Hindlimb muscle (tissue), 1 donor: ENCODE data around the gene IFNA17. TPM values are rescaled to one million over a fixed set of nuclear protein-coding genes. Genes with fewer than 3 reads are reported as not detected.
"Not testable (repeated sequence)": the region's sequence is repeated elsewhere in the genome, so short reads cannot be mapped to it uniquely, and the experiment has no call there.

Source experiments
- DNase-seq: peaks from one replicate; pipeline ENCODE4 v3.0.0-alpha.2; 2013
- polyA plus RNA-seq: library from polyadenylated mRNA; unstranded; fragments of 120-200 nt; gene quantifications from one replicate; pipeline ENCODE4 v1.2.1, GENCODE V29; 2013; ENCODE audit not compliant: insufficient read length

Gene IFNA17
- polyA plus RNA-seq, 1 donor, result not detected

DNA sequence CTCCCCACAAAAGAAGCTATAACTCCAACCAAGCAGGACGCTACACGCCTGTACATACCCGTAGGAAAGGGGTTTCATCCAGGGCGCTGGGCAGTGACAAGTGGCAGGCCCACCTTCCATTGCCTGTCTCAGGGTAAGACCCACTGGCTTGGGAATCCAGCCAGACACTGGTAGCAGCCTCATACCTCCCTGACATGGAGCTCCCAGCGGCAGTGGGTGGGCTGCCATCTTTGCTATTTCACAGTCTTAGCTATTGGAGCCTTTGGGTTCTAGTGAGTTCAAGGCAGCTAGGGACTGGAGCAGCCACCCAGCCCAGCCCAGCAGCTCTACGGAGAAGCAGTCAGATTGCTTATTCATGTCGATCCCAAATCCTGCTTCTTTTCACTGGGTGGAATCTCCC is 17.7 kb downstream of the IFNA17 start:
- no peak for DNase-seq

DNA sequence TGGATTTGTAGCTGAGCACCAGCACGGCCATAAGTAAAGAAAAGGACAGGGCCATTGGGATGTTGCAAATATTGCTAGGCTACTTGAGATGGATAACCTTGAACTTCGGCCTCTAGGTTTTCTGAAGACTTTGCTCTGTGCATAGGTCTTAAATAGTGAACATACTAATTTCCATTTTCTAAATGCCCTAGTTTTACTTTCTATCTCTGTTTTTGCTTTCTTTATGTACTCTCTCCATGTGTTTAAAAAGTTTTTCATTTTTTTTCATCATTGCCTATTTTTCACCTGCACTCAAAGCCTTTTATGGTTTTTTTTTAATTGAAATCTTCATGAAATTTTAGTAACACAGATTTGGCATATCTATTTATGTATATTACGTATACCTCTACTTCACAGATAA is 21.0 kb downstream of the IFNA17 start, which contains the start of gene IFNA10:
IFNA10 (minus strand) TSS at position 101 of the 400 bp plus-strand sequence; CDS start at position 55, 46 bp downstream.
- not testable (repeated sequence) for DNase-seq

DNA sequence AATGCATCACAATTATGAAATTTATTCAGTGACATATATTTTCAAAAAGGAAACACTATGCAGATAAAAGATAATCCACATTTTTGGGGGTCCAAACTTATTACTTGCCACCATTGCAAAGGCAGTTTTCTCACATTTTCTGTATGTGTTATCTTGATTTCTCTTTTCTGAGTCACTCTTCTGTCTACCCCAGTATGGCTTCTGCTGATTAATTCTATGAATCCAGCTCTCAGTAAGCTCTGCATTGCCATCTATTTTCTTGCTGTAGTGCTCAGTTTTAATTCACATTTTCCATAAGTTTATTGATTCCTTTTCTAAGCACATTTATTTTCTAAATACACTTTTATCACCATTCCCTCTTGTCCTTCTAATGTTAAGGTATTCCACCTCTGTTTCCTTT is 22.8 kb downstream of the IFNA17 start:
- DNase-seq, result no peak

DNA sequence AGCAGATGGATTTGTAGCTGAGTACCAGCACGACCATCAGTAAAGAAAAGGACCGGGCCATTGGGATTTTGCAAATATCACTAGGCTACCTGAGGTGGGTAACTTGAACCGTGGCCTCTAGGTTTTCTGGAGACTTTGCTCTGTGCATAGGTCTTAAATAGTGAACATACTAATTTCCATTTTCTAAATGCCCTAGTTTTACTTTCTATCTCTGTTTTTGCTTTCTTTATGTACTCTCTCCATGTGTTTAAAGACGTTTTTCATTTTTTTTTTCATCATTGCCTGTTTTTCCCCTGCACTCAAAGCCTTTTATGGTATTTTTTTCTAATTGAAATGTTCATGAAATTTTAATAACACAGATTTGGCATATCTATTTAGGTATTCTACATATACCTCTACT is 25.9 kb downstream of the IFNA17 start, which contains the start of gene IFNA7:
IFNA7 (minus strand) TSS at position 101 of the 400 bp plus-strand sequence; CDS start at position 61, 40 bp downstream.
- not testable (repeated sequence) for DNase-seq

DNA sequence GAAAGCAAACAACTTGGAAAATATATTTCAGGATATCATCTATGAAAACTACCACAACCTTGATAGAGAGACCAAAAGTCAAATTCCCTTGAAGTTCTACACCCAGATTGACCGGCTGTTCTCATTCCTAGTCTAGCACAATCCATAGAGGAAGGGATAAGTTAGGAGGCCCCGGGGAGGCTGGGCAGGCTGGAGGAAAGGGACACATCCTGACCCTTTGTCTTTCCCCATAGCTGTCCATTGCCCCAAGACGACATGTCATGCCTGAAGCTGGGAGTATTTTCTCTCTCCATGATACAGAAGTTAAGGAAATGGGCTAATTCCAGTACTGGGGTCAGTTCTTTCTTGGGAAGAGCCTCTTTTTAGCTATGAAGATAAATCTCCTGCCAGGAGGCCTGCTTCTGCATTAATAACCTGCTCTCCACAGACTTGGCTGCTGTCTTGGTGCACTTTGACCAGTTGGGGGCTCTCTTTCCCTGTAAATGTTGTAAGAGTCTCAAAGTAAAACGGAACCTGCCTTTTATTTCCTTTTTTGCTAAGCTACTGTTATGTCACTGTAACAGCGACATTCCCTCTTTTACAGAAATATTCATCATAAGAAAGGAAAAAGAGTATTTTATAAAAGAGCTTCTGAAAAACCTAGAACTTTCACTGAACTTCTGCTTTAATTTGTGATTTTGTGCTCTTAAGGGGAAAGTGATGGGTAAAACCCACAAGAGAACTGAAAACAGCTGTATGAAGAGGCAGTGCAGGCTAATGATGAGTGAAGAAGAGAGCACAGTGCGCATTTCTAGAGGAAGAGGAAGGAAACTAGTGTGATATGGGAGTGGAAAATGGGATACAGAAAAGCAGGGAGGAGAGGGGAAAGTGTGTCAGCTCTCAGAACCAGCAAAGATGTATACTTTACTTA is 32.9 kb downstream of the IFNA17 start:
- DNase-seq, result not testable (repeated sequence)

DNA sequence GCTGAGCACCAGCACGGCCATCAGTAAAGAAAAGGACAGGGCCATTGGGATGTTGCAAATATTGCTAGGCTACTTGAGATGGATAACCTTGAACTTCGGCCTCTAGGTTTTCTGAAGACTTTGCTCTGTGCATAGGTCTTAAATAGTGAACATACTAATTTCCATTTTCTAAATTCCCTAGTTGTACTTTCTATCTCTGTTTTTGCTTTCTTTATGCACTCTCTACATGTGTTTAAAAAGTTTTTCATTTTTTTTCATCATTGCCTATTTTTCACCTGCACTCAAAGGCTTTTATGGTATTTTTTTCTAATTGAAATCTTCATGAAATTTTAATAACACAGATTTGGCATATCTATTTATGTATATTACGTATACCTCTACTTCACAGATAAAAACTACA is 40.5 kb downstream of the IFNA17 start, which contains the start of gene IFNA4:
IFNA4 (minus strand) TSS at position 101 of the 400 bp plus-strand sequence; CDS start at position 45, 56 bp downstream.
- DNase-seq, result not testable (repeated sequence)

DNA sequence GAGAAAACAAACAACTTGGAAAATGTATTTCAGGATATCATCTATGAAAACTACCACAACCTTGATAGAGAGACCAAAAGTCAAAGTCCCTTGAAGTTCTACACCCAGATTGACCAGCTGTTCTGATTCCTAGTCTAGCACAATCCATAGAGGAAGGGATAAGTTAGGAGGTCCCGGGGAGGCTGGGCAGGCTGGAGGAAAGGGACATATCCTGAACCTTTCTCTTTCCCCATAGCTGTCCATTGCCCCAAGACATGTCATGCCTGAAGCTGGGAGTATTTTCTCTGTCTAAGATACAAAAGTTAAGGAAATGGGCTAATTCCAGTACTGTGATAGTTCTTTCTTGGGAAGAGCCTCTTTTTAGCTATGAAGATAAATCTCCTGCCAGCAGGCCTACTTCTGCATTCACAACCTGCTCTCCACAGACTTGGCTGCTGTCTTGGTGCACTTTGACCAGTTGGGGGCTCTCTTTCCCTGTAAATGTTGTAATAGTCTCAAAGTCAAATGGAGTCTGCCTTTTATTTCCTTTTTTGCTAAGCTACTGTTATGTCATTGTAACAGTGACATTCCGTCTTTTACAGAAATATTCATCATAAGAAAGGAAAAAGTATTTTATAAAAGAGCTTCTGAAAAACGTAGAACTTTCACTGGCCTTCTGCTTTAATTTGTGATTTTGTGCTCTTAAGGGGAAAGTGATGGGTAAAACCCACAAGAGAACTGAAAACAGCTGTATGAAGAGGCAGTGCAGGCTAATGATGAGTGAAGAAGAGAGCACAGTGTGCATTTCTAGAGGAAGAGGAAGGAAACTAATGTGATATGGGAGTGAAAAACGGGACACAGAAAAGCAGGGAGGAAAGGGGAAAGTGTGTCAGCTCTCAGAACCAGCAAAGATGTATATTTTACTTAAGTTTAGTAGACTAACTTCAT is 44.9 kb downstream of the IFNA17 start:
- DNase-seq, result not testable (repeated sequence)

Other genes with a start within 250 kb of the IFNA17 start
- gene HACD4, start 196.6 kb downstream of the IFNA17 start, polyA plus RNA-seq, result 1.4 TPM
- not detected for gene IFNB1, start 150.3 kb downstream of the IFNA17 start, polyA plus RNA-seq
- not detected for gene IFNW1, start 86.4 kb downstream of the IFNA17 start, polyA plus RNA-seq
- gene IFNA21, start 61.6 kb downstream of the IFNA17 start, polyA plus RNA-seq, result not detected
- not detected for gene IFNA4, start 40.6 kb downstream of the IFNA17 start, polyA plus RNA-seq
- not detected for gene IFNA7, start 26.0 kb downstream of the IFNA17 start, polyA plus RNA-seq
- not detected for gene IFNA10, start 21.1 kb downstream of the IFNA17 start, polyA plus RNA-seq
- gene IFNA16, start 10.9 kb downstream of the IFNA17 start, polyA plus RNA-seq, result not detected
- not detected for gene IFNA14, start 11.8 kb upstream of the IFNA17 start, polyA plus RNA-seq
- gene IFNA5, start 77.1 kb upstream of the IFNA17 start, polyA plus RNA-seq, result not detected
- 19.6 TPM for gene KLHL9, start 107.2 kb upstream of the IFNA17 start, polyA plus RNA-seq
- gene IFNA6, start 122.7 kb upstream of the IFNA17 start, polyA plus RNA-seq, result not detected
- not detected for gene IFNA13, start 139.8 kb upstream of the IFNA17 start, polyA plus RNA-seq
- gene IFNA2, start 157.2 kb upstream of the IFNA17 start, polyA plus RNA-seq, result not detected
- gene IFNA8, start 180.9 kb upstream of the IFNA17 start, polyA plus RNA-seq, result not detected
- not detected for gene IFNA1, start 212.2 kb upstream of the IFNA17 start, polyA plus RNA-seq